ENCODE results near the gene RBM33.

- TF ChIP-seq, protein P1, sequence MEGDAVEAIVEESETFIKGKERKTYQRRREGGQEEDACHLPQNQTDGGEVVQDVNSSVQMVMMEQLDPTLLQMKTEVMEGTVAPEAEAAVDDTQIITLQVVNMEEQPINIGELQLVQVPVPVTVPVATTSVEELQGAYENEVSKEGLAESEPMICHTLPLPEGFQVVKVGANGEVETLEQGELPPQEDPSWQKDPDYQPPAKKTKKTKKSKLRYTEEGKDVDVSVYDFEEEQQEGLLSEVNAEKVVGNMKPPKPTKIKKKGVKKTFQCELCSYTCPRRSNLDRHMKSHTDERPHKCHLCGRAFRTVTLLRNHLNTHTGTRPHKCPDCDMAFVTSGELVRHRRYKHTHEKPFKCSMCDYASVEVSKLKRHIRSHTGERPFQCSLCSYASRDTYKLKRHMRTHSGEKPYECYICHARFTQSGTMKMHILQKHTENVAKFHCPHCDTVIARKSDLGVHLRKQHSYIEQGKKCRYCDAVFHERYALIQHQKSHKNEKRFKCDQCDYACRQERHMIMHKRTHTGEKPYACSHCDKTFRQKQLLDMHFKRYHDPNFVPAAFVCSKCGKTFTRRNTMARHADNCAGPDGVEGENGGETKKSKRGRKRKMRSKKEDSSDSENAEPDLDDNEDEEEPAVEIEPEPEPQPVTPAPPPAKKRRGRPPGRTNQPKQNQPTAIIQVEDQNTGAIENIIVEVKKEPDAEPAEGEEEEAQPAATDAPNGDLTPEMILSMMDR (IDR thresholded peaks at IDR 0.05), result no peak
- TF ChIP-seq POLR2A (IDR thresholded peaks at IDR 0.05), result no peak
Observed at GRCh38 chr7:155741805-155742204, 97.3 kb downstream of the RBM33 start.
